T-helper 2 cell treated with Interferon-gamma antibody and Interleukin-4, amounts not matched to agents 100 ng/mL and 5 ng/mL, for 36 hours (primary cell): ENCODE measurements around the gene SYNGR2. TPM values are rescaled to one million over a fixed set of nuclear protein-coding genes. Genes with fewer than 3 reads are reported as not detected.

Experiments
- intact Hi-C: fragments of 100-400 bp; cut with micrococcal nuclease; formaldehyde crosslinking; loops from one replicate; pipeline ENCODE4 v1.15.1; 2023
- total RNA-seq: library from RNA; stranded (reverse); gene quantifications from 2 replicates; pipeline ENCODE4 v1.2.3, GENCODE V29; 2022

Gene SYNGR2
- total RNA-seq, 1 donor from 2014 or later, result 59.4 TPM

DNA sequence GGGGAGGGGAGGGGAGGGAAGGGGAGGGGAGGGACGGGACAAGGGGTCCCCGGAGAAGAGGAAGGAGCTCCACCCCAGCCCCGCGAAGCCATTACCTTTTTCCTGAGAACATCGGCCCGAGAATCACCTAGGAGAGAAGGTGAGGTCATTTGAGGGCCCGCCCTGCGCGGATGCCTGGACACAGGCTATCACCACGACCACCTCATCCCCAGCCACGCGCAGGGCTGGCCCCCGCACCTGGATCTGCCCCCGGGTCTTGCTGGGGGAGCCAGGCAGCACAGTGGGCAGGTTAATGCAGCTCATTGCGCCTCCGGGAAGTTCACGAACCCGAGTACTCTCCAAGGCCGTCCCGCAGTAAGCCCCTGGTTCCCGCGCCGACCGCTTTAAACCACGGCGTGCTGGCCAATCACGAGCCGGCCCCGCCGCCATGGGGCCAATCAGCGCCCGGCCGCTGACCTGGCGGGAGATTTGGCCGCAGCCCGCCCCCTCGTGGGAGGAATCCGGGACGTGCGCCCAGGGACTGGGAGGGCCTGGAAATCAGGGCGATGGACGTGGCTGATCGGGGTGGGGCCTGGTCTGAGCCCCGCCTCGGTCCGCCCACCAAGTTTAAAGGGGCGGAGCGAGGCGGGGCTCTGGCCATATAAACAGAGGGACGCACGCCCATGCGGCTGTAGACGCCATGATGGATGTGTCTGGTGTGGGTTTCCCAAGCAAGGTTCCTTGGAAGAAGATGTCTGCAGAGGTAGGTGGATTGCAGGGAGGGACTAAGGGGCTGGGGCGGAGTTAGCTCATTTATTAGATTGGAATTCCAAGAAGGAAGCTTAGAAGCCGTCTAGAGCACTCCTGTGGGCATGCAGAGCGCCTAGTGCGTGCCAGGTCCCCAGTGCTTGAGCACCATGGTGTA lies 18.6 kb downstream of the SYNGR2 start, which contains the start of the genes AFMID and TK1:
Gene AFMID (plus strand): TSS at position 671 of the 904 bp plus-strand sequence. CDS start 9 bp downstream, at position 680.
Gene TK1 (minus strand): TSS at position 361 of the 904 bp plus-strand sequence. CDS start 58 bp downstream, at position 303.
- intact Hi-C loops, result loop anchor here (1.0 to 10.0 kb wide), 4 partner anchors 18 to 162 kb away; partner anchors contain the start of genes SYNGR2 and TMC8

DNA sequence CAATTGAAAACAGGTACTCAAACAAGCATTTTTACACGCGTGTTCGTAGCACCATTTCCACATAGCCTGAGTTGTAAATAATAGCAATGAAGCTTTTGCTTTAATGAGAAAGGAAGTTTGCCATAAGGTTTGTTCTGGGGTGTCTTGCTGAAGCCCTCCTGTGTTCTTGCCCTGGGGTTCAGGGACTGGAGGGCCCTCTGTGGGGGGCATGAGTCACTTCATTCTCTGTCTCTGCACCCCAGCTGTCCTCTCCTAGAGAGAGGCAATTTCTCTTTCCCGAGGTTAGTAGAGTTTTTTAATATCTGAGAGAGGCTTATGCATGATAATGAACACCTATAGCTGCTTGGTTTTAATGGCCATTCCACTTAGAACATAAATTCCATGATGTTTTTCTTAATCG lies 28.3 kb downstream of the SYNGR2 start:
- intact Hi-C loops, result no loop called here

GRCh38 chr17:78197147-78197832 lies 28.9 kb downstream of the SYNGR2 start:
- intact Hi-C loops, result no loop called here

DNA sequence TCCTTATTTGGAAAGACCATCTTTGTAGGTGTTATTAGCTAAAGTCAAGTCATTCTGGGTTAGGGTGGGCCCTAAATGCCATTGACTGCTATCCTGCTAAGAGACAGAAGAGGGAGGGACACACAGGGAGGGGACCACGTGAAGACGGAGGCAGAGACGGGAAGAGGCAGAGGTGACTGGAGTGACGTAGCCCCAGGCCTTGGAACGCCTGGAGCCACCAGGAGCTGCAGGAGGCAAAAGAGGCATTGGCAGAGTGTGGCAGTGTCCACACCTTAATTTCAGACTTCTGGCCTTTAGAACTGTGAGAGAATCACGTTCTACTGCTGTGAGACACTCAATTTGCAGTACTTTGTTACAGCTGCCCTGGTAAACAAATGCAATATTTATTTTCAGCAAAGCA lies 32.1 kb downstream of the SYNGR2 start:
- intact Hi-C loops, result no loop called here

- intact Hi-C loops, result no loop called here
Observed at GRCh38 chr17:78202666-78203065, 34.3 kb downstream of the SYNGR2 start.

DNA sequence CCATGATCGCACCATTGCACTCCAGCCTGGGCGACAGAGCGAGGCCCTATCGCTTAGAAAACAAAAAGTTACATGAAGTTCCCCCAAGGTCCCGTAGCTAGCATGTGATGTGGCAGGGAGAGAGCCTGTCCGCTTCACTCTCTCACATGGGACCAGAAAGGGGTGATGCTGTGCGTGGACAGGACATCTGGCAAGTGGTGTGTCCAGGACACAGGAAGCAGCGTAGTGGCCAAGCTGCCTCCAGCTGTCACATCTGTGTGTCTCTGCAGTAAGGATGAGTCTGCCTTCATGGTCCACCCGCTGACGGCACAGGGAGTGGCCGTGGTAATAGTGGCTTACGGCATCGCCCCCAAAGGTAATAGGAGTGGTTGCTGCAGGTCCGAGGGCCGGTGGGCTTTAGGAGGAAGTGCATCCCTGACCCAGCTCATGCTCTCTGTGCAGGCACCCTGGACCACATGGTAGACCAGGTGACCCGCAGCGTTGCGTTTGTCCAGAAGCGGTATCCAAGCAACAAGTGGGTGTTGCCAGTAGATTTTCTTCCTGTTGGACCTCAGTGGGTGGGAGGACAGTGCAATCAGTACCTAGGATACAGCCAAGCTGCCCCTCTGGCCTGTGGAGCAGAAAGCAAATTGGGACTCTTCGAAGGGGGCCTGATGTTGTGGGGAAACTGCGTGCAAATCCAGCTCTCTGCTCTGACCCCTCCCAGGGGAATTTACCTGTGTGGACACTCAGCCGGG lies 36.2 kb downstream of the SYNGR2 start:
- intact Hi-C loops, result no loop called here

DNA sequence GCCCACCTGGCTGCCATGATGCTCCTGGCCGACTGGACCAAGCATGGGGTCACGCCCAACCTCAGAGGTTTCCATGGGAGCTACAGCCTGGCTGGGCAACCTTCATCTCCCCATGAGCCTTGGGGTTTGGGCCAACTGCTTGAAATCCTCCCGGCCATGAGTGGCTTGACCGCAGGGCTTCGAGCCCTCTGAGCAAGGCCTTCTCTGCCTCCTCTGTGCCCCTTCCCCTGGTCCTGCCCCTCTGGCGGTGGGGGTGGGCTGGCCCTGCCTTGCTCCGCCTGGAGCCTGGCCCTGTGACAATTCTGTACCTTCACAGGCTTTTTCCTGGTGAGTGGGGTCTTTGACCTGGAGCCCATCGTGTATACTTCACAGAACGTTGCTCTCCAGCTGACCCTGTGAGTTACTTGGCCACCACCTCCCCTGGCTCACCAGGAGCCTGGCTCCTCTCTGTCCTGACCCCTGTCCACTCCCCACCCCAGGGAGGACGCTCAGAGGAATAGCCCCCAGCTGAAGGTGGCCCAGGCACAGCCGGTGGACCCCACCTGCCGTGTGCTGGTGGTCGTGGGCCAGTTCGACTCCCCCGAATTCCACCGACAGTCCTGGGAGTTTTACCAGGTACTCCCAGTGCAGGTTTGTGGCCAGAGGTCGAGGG lies 36.9 kb downstream of the SYNGR2 start:
- intact Hi-C loops, result no loop called here

DNA sequence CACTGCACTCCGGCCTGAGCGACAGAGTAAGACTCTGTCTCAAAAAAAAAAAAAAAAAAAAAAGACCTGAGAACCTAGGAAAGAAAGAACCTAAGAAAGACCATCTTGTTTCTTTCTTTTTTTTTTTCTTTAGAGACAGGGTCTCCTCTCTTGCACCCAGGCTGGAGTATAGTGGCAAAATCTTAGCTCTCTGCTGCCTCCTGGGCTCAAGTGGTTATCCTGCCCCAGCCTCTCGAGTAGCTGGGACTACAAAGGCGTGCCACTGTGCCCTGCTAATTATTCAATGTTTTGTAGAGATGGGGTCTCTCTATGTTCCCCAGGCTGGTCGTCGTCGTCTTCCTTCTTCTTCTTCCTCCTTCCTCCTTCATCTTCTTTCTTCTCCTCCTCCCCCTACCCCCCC lies 37.9 kb downstream of the SYNGR2 start:
- intact Hi-C loops, result no loop called here

- intact Hi-C loops, result no loop called here
Observed at GRCh38 chr17:78208486-78208885, 40.1 kb downstream of the SYNGR2 start.

GRCh38 chr17:78210111-78210510 lies 41.7 kb downstream of the SYNGR2 start:
- intact Hi-C loops, result no loop called here

- intact Hi-C loops, result no loop called here
Observed at GRCh38 chr17:78211032-78211431, 42.7 kb downstream of the SYNGR2 start.

- intact Hi-C loops, result loop anchor here (1.0 kb wide), 1 partner anchor 74 kb away; no protein-coding TSS in a partner anchor
Observed at GRCh38 chr17:78214016-78214705, 45.8 kb downstream of the SYNGR2 start, which contains the start of gene BIRC5. Gene BIRC5 (plus strand): TSS chr17:78214253. CDS start chr17:78214317, 64 bp downstream.

GRCh38 chr17:78214706-78215061 lies 46.3 kb downstream of the SYNGR2 start:
- intact Hi-C loops, result loop anchor here (1.0 kb wide), 1 partner anchor 74 kb away; no protein-coding TSS in a partner anchor

GRCh38 chr17:78219396-78220150 lies 51.2 kb downstream of the SYNGR2 start:
- intact Hi-C loops, result no loop called here

Other genes starting within 250 kb of the SYNGR2 start
- 30.9 and 38.8 TPM in 2 replicates for gene TNRC6C, start 209.9 kb upstream of the SYNGR2 start, total RNA-seq
- 498 and 523 TPM in 2 replicates for gene TMC6, start 39.8 kb upstream of the SYNGR2 start, total RNA-seq
- 365 and 371 TPM in 2 replicates for gene TMC8, start 37.8 kb upstream of the SYNGR2 start, total RNA-seq
- gene C17orf99, start 22.2 kb upstream of the SYNGR2 start, total RNA-seq, result not detected in 2 replicates
- gene TK1, start 18.5 kb downstream of the SYNGR2 start, total RNA-seq, result 76.1 and 78.0 TPM in 2 replicates
- gene AFMID, start 18.8 kb downstream of the SYNGR2 start, total RNA-seq, result 16.3 and 17.5 TPM in 2 replicates
- 72.3 and 79.5 TPM in 2 replicates for gene BIRC5, start 45.7 kb downstream of the SYNGR2 start, total RNA-seq
- gene TMEM235, start 63.0 kb downstream of the SYNGR2 start, total RNA-seq, result not detected in 2 replicates
- gene SOCS3, start 191.5 kb downstream of the SYNGR2 start, total RNA-seq, result 23.5 and 23.9 TPM in 2 replicates
- gene PGS1, start 210.1 kb downstream of the SYNGR2 start, total RNA-seq, result 58.0 and 61.2 TPM in 2 replicates